GM12878 (cell line): ENCODE data around the gene CACNA2D1. TPM values are rescaled to one million over a fixed set of nuclear protein-coding genes. Genes with fewer than 3 reads are reported as not detected.

Experiments
- ATAC-seq: fragments of 200-7000 bp; cut with Tn5 transposase; 3 replicates; pipeline ENCODE4 v1.9.1; 2020; ENCODE audit warnings: mild to moderate bottlenecking, moderate library complexity
- BruUV-seq: library from RNA; stranded (reverse); fragments of 400-500 nt; replicated peaks from 2 replicates; lab custom pipeline; 2021; lab: Mats Ljungman, UMichigan
- CTCF ChIA-PET: fragments of 300-600 bp; sonication (Branson Sonifier 250); formaldehyde crosslinking; extraction: SDS; loops from one replicate; lab custom pipeline; 2021; ENCODE audit warnings: inconsistent platforms; lab: Yijun Ruan, JAX
- POLR2A ChIA-PET: fragments of 350-600 bp; formaldehyde crosslinking; extraction: SDS; loops from one replicate; lab custom pipeline; 2021; ENCODE audit warnings: inconsistent platforms; lab: Charles Lee
- RAD21 ChIA-PET: fragments of 300-600 bp; sonication (Branson Sonifier 250); formaldehyde crosslinking; loops from one replicate; lab custom pipeline; 2023; ENCODE audit warnings: antibody characterized with exemption; ENCODE audit not compliant: unreplicated experiment; lab: Charles Lee
- SMC1A ChIA-PET: fragments of 300-600 bp; sonication (Branson Sonifier 250); formaldehyde crosslinking; loops from one replicate; lab custom pipeline; 2023; ENCODE audit not compliant: unreplicated experiment, uncharacterized antibody; lab: Charles Lee
- DNase-seq: peaks from one replicate; pipeline ENCODE4 v3.0.0-alpha.2; 2011; ENCODE audit warnings: low read depth, low spot score
- FAIRE-seq: peaks from 3 replicates; lab custom pipeline; 2011; peaks lifted over from hg19 to GRCh38; lab: Jason Lieb, UNC
- H2AFZ ChIP-seq: 2 replicates; pipeline ENCODE4 v1.6.0; 2011; ENCODE audit warnings: low read depth, low read length, control low read depth; ENCODE audit not compliant: control insufficient read depth
- H3K27ac ChIP-seq: 2 replicates; pipeline ENCODE4 v1.5.1; 2011; ENCODE audit warnings: control low read depth; ENCODE audit not compliant: control insufficient read depth, insufficient read depth
- H3K27me3 ChIP-seq, 2 experiments: replicated peaks in 1 of 2; 2 replicates each; pipeline versions ENCODE4 v1.6.0 to v1.6.1; 2011; ENCODE audit warnings: low read length in 1 of 2; ENCODE audit not compliant: control insufficient read depth in 2 of 2, insufficient read depth in 2 of 2
- H3K36me3 ChIP-seq, 2 experiments: 2 replicates each; pipeline ENCODE4 v1.5.1; 2011; ENCODE audit warnings: low read length in 1 of 2; ENCODE audit not compliant: control insufficient read depth in 2 of 2, insufficient read depth in 2 of 2
- H3K4me1 ChIP-seq: 2 replicates; pipeline ENCODE4 v1.6.1; 2011; ENCODE audit warnings: mild to moderate bottlenecking, low read length, moderate library complexity, mixed read lengths; ENCODE audit not compliant: control insufficient read depth, insufficient read depth
- H3K4me2 ChIP-seq: 2 replicates; pipeline ENCODE4 v1.6.0; 2011; ENCODE audit warnings: control low read depth; ENCODE audit not compliant: control insufficient read depth, insufficient read depth
- H3K4me3 ChIP-seq: fragments of 200-600 bp; sonication (generic); 2 replicates; pipeline ENCODE4 v1.5.1; 2016
- H3K79me2 ChIP-seq: 2 replicates; pipeline ENCODE4 v1.6.0; 2011; ENCODE audit warnings: low read length; ENCODE audit not compliant: control insufficient read depth, insufficient read depth
- H3K9ac ChIP-seq: 2 replicates; pipeline ENCODE4 v1.8.0; 2011; ENCODE audit warnings: low read length, control low read depth, mixed read lengths; ENCODE audit not compliant: control insufficient read depth, insufficient read depth
- H3K9me3 ChIP-seq: replicated peaks from 3 replicates; pipeline ENCODE4 v1.5.1; 2011; ENCODE audit warnings: mild to moderate bottlenecking, low read length; ENCODE audit not compliant: control insufficient read depth, insufficient read depth
- H4K20me1 ChIP-seq: 2 replicates; pipeline ENCODE4 v1.6.0; 2011; ENCODE audit not compliant: control insufficient read depth, insufficient read depth
- HCFC1 ChIP-seq: fragments of 150-350 bp; IDR thresholded peaks from 2 replicates; pipeline ENCODE4 v1.6.1; 2014; ENCODE audit warnings: low read length
- LARP7 ChIP-seq: fragments of 450-650 bp; IDR thresholded peaks from 2 replicates; pipeline ENCODE4 v1.6.1; 2017; ENCODE audit warnings: mild to moderate bottlenecking
- MEF2B ChIP-seq: fragments of 450-650 bp; IDR thresholded peaks from 2 replicates; pipeline ENCODE4 v1.6.1; 2018; ENCODE audit warnings: mild to moderate bottlenecking, moderate library complexity; ENCODE audit not compliant: partially characterized antibody, poor library complexity, severe bottlenecking
- MLLT1 ChIP-seq: fragments of 450-650 bp; IDR thresholded peaks from 2 replicates; pipeline ENCODE4 v1.6.1; 2016; ENCODE audit warnings: mild to moderate bottlenecking
- SMARCA5 ChIP-seq: fragments of 450-650 bp; IDR thresholded peaks from 2 replicates; pipeline ENCODE4 v1.6.1; 2017; ENCODE audit warnings: mild to moderate bottlenecking
- WGBS: methylation state at CpG from one replicate; pipeline ENCODE4 v1.1.6; 2016; ENCODE audit warnings: low lambda C conversion rate; ENCODE audit not compliant: insufficient replicate concordance, insufficient coverage; ENCODE audit errors: missing lambda C conversion rate; 5-methylcytosine and 5-hydroxymethylcytosine counted together
- in situ Hi-C: fragments of 300-500 bp; cut with MboI; formaldehyde crosslinking; loops from 9 replicates; pipeline ENCODE4 v1.14.3; 2018; ENCODE audit warnings: mixed read lengths
- intact Hi-C: fragments of 100-400 bp; cut with micrococcal nuclease; formaldehyde crosslinking; loops from one replicate; pipeline ENCODE4 v1.14.2; 2022; ENCODE audit not compliant: unreplicated experiment
- polyA plus RNA-seq, 11 experiments: library from polyadenylated mRNA; depleted of rRNA in 4 of 11; unstranded in 6 of 11; stranded (reverse) in 5 of 11; fragments of >200 nt; fragmentation: Nextera tagmentation in 4 of 11; fragmentation: Illumina TruSeq in 1 of 11; extraction: Ambion mirVana in 4 of 11; extraction: Trizol in 1 of 11; gene quantifications; 1 replicate in 1 of 11; 2 replicates in 10 of 11; pipeline versions ENCODE4 v1.2.1 to v1.2.3, GENCODE V29; 2011 to 2016; ENCODE audit warnings: inconsistent platforms in 2 of 11, missing spikeins in 2 of 11, low read depth in 1 of 11
- total RNA-seq, 4 experiments: library from RNA; depleted of rRNA in 3 of 4; stranded (reverse); fragments of >200 nt in 3 of 4; fragmentation: Illumina TruSeq in 1 of 4; extraction: Trizol in 1 of 4; gene quantifications; 2 replicates each; pipeline versions ENCODE4 v1.2.1 to v1.2.3, GENCODE V29; 2013 to 2021

The CACNA2D1 gene
- total and polyA plus RNA-seq, 10 of the 15 experiments (the other 5 are each of a cell fraction or from before 2014, with no cell fraction given): 0.14 to 14.8 (median 0.97) TPM

- H3K27me3 ChIP-seq: peaks cover 5 to 11% of the 10 kb centered on the region in 2 experiments
- no peak overlapping the region for H2AFZ ChIP-seq
- TF ChIP-seq MLLT1: 0 out of 2 replicates have a peak, but pooled peaks have one; percentile 23
- TF ChIP-seq SMARCA5: peak; percentile 49; the same call in 1 of the 2 replicates
- TF ChIP-seq HCFC1: no peak
- peak; percentile 69; the same call in 1 of the 2 replicates for TF ChIP-seq LARP7
- TF ChIP-seq MEF2B: peak; percentile 30
- TF ChIP-seq, all 136 proteins: peak for 4
- no peaks in the 10 kb centered on the region for H3K9me3 ChIP-seq
- H3K4me3 ChIP-seq: no peak overlapping the region
- ChIA-PET SMC1A (interaction anchor here (0.8 to 3.1 kb wide), 16 partner anchors 8 to 402 kb away, joined by 3 to 26 read pairs (median 4); no protein-coding TSS in a partner anchor), RAD21 (interaction anchor here (0.5 to 3.2 kb wide), 13 partner anchors 8 to 156 kb away, joined by 3 to 20 read pairs (median 4); no protein-coding TSS in a partner anchor), CTCF (interaction anchor here (0.6 to 2.3 kb wide), 15 partner anchors 34 to 674 kb away, joined by 3 to 21 read pairs (median 4); partner anchors contain the start of gene HGF), POLR2A (interaction anchor here (0.6 kb wide), 1 partner anchor 128 kb away, joined by 3 read pairs; no protein-coding TSS in a partner anchor)
- 41% methylated on average over 22 of the region's 22 CpGs for WGBS
- no peaks in the 10 kb centered on the region for H4K20me1 ChIP-seq
- H3K9ac ChIP-seq: no peak overlapping the region
- no peaks in the 10 kb centered on the region for H3K36me3 ChIP-seq
- DNase-seq (no peak), FAIRE-seq (no peak), ATAC-seq (peak; percentile 49)
- H3K79me2 ChIP-seq: no peaks in the 10 kb centered on the region
- intact Hi-C loops: no loop called here
- TSS peak; percentile 60 for BruUV-seq
- no peaks in the 10 kb centered on the region for H3K4me1 ChIP-seq
- H3K4me2 ChIP-seq: no peak overlapping the region
- in situ Hi-C loops: no loop called here
- H3K27ac ChIP-seq: no peak overlapping the region
These were observed 788 bp upstream of the CACNA2D1 start for GRCh38 chr7:82444220-82444909.
